ENCODE measurements around the gene EFHD2. TPM values are rescaled to one million over a fixed set of nuclear protein-coding genes. Genes with fewer than 3 reads are reported as not detected.
A peak's percentile ranks its signal among the peaks of the same experiment; 100 is the strongest.

Gene EFHD2
- total RNA-seq, 2 donors from 2014 or later: 36.7 to 47.6 TPM

- Histone ChIP-seq H3K27ac (ENCODE audit: low read depth, low read length) (no peak overlapping the region), H3K9me3 (ENCODE audit: control insufficient read depth, low read length) (no peaks in the 10 kb centered on the region), H3K27me3 (ENCODE audit: control insufficient read depth, insufficient read depth, low read length, poor library complexity, severe bottlenecking) (no peaks in the 10 kb centered on the region), H3K4me1 (ENCODE audit: control insufficient read depth, insufficient read depth, low read length) (peaks cover 21% of the 10 kb centered on the region), H3K36me3 (ENCODE audit: control insufficient read depth, insufficient read depth, low read length) (no peaks in the 10 kb centered on the region), H3K4me3 (ENCODE audit: low read length) (no peak overlapping the region), H3K9ac (ENCODE audit: extremely low read depth, low read length, poor library complexity, severe bottlenecking) (no peak overlapping the region)
- Mint-ChIP-seq H3K27me3 (ENCODE audit: insufficient read depth) (peaks cover 6% of the 10 kb centered on the region), H3K4me3 (no peak overlapping the region), H3K27ac (no peak overlapping the region), H3K9me3 (no peaks in the 10 kb centered on the region), H3K36me3 (ENCODE audit: low read depth) (no peaks in the 10 kb centered on the region), H3K4me1 (peaks cover 44% of the 10 kb centered on the region)
- no peak for TF ChIP-seq CTCF (conservative IDR thresholded peaks at IDR 0.05)
- DNase-seq: no peak
- 85 to 89% methylated on average over 4 to 11 of the region's 11 CpGs for WGBS, 2 experiments (ENCODE audit: insufficient coverage in 1 of 2, insufficient read length in 1 of 2)
Measured at GRCh38 chr1:15406614-15407559, 2.8 kb upstream of the EFHD2 start.

- Histone ChIP-seq H3K27me3 (ENCODE audit: control insufficient read depth, insufficient read depth, low read length, poor library complexity, severe bottlenecking) (no peaks in the 10 kb centered on the region), H3K4me3 (ENCODE audit: low read length) (no peak overlapping the region), H3K27ac (ENCODE audit: low read depth, low read length) (no peak overlapping the region), H3K9ac (ENCODE audit: extremely low read depth, low read length, poor library complexity, severe bottlenecking) (no peak overlapping the region), H3K9me3 (ENCODE audit: control insufficient read depth, low read length) (no peaks in the 10 kb centered on the region), H3K4me1 (ENCODE audit: control insufficient read depth, insufficient read depth, low read length) (peaks cover 23% of the 10 kb centered on the region), H3K36me3 (ENCODE audit: control insufficient read depth, insufficient read depth, low read length) (no peaks in the 10 kb centered on the region)
- Mint-ChIP-seq H3K9me3 (no peaks in the 10 kb centered on the region), H3K27me3 (ENCODE audit: insufficient read depth) (peaks cover 6% of the 10 kb centered on the region), H3K36me3 (ENCODE audit: low read depth) (no peaks in the 10 kb centered on the region), H3K4me3 (no peak overlapping the region), H3K4me1 (peaks cover 50% of the 10 kb centered on the region), H3K27ac (no peak overlapping the region)
- WGBS, 2 experiments (ENCODE audit: insufficient coverage in 1 of 2, insufficient read length in 1 of 2): 88 to 90% methylated on average over 4 to 7 of the region's 7 CpGs
- DNase-seq: peak; percentile 50
- TF ChIP-seq CTCF (conservative IDR thresholded peaks at IDR 0.05): no peak
Measured at GRCh38 chr1:15407580-15407979, 2.1 kb upstream of the EFHD2 start.

GRCh38 chr1:15408890-15409387 lies 749 bp upstream of the EFHD2 start:
- Mint-ChIP-seq H3K4me1 (peaks cover 54% of the 10 kb centered on the region), H3K36me3 (ENCODE audit: low read depth) (peaks cover under 1% of the 10 kb centered on the region), H3K27ac (peak overlapping the region; percentile 94), H3K4me3 (peak overlapping the region; percentile 76), H3K27me3 (ENCODE audit: insufficient read depth) (peaks cover 6% of the 10 kb centered on the region), H3K9me3 (no peaks in the 10 kb centered on the region)
- H3K9ac ChIP-seq (ENCODE audit: extremely low read depth, low read length, poor library complexity, severe bottlenecking): peak overlapping the region; percentile 81
- 40 to 65% methylated on average over 7 to 14 of the region's 14 CpGs for WGBS, 2 experiments (ENCODE audit: insufficient coverage in 1 of 2, insufficient read length in 1 of 2)
- H3K27me3 ChIP-seq (ENCODE audit: control insufficient read depth, insufficient read depth, low read length, poor library complexity, severe bottlenecking): no peaks in the 10 kb centered on the region
- H3K9me3 ChIP-seq (ENCODE audit: control insufficient read depth, low read length): no peaks in the 10 kb centered on the region
- H3K4me3 ChIP-seq (ENCODE audit: low read length): peak overlapping the region; percentile 90
- TF ChIP-seq CTCF (conservative IDR thresholded peaks at IDR 0.05): no peak
- H3K27ac ChIP-seq (ENCODE audit: low read depth, low read length): no peak overlapping the region
- peaks cover 7% of the 10 kb centered on the region for H3K36me3 ChIP-seq (ENCODE audit: control insufficient read depth, insufficient read depth, low read length)
- DNase-seq: peak; percentile 46
- peaks cover 28% of the 10 kb centered on the region for H3K4me1 ChIP-seq (ENCODE audit: control insufficient read depth, insufficient read depth, low read length)
